Stimulated activated memory B cell treated with anti-CD40 and anti-IgM and Interleukin-4, amounts not matched to agents 10 μg/mL and 1 μg/mL and 100 μg/mL, for 72 hours (primary cell): Measurements from ENCODE around the gene MTCP1.

Experiments
- ATAC-seq: fragments of 150-1000 bp; cut with Tn5 transposase; 2 replicates; pipeline ENCODE4 v1.10.0; 2021
- H3K27ac Mint-ChIP-seq: one replicate; pipeline ENCODE4 v1.8.0; 2022; ENCODE audit warnings: mild to moderate bottlenecking, mixed read lengths
- H3K27me3 Mint-ChIP-seq: one replicate; pipeline ENCODE4 v1.8.0; 2022; ENCODE audit warnings: mixed read lengths
- H3K36me3 Mint-ChIP-seq: one replicate; pipeline ENCODE4 v1.8.0; 2022; ENCODE audit warnings: mixed read lengths
- H3K4me1 Mint-ChIP-seq: one replicate; pipeline ENCODE4 v1.8.0; 2022; ENCODE audit warnings: mixed read lengths
- H3K4me3 Mint-ChIP-seq: one replicate; pipeline ENCODE4 v1.8.0; 2022; ENCODE audit warnings: mild to moderate bottlenecking, moderate library complexity, mixed read lengths
- H3K9me3 Mint-ChIP-seq: one replicate; pipeline ENCODE4 v1.8.0; 2022; ENCODE audit warnings: mixed read lengths

The MTCP1 gene, protein sequence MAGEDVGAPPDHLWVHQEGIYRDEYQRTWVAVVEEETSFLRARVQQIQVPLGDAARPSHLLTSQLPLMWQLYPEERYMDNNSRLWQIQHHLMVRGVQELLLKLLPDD

GRCh38 chrX:155070975-155071693, at the start of gene MTCP1, which contains the start of the genes BRCC3 and CMC4:
TSS of gene MTCP1 (minus strand) at chrX:155071136. CDS start at chrX:155066010, 5,126 bp downstream.
TSS of gene BRCC3 (plus strand) at chrX:155071508. CDS start at chrX:155071528, 20 bp downstream.
TSS of gene CMC4 (minus strand) at chrX:155071136. CDS start at chrX:155064023, 7,113 bp downstream.
- peaks cover 29% of the 10 kb centered on the region for H3K36me3 Mint-ChIP-seq
- peaks cover 40% of the 10 kb centered on the region for H3K4me1 Mint-ChIP-seq
- H3K4me3 Mint-ChIP-seq = peak within 1 kb of the TSS; percentile 95
- no peaks in the 10 kb centered on the region for H3K27me3 Mint-ChIP-seq
- ATAC-seq = peak; percentile 97
- peak within 1 kb of the TSS; percentile 92 for H3K27ac Mint-ChIP-seq
- H3K9me3 Mint-ChIP-seq = no peaks in the 10 kb centered on the region

DNA sequence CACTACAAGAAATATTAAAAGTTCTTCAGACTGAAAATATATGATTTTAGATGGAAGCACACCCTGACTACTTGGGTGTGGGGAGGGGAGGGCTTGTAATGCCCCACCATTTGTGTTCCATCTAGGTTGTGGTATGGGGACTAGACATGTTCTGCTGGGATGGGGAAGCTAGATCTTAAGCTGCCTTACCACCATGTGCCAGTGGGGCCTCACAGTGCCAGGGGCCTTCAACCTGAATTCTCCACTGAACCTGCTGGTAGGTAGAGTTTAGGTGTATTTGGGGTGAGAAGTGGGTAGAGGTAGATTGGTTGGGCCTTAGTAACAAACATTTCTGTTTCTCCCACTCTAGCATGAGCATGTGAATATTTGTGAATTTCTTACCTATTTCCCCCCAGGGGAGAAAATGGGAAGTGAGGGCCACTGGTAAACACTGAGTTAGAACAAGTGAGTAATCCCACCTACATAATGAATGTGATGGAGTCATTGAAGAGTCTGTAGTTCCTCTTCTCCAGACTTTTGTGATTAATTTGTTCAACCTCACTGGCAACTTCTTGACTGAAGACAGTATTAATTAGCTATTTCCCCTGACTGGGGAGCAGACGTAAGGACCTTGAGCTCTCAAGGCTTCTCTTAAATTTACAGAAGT, 44.4 kb upstream of the MTCP1 start:
- no peaks in the 10 kb centered on the region for H3K27me3 Mint-ChIP-seq
- H3K36me3 Mint-ChIP-seq = peaks cover 42% of the 10 kb centered on the region
- no peak for ATAC-seq
- H3K9me3 Mint-ChIP-seq = no peaks in the 10 kb centered on the region
- no peak overlapping the region for H3K27ac Mint-ChIP-seq
- H3K4me3 Mint-ChIP-seq = no peak overlapping the region
- peaks cover 10% of the 10 kb centered on the region for H3K4me1 Mint-ChIP-seq

GRCh38 chrX:155113097-155113496, 42.2 kb upstream of the MTCP1 start:
- ATAC-seq = no peak
- peaks cover 10% of the 10 kb centered on the region for H3K4me1 Mint-ChIP-seq
- no peaks in the 10 kb centered on the region for H3K27me3 Mint-ChIP-seq
- no peak overlapping the region for H3K4me3 Mint-ChIP-seq
- H3K9me3 Mint-ChIP-seq = no peaks in the 10 kb centered on the region
- peaks cover 38% of the 10 kb centered on the region for H3K36me3 Mint-ChIP-seq
- H3K27ac Mint-ChIP-seq = no peak overlapping the region

- Mint-ChIP-seq H3K27me3 (no peaks in the 10 kb centered on the region), H3K9me3 (no peaks in the 10 kb centered on the region), H3K36me3 (peaks cover 44% of the 10 kb centered on the region), H3K4me1 (peaks cover 10% of the 10 kb centered on the region), H3K4me3 (no peak overlapping the region), H3K27ac (no peak overlapping the region)
- ATAC-seq = no peak
Observed at GRCh38 chrX:155112171-155112570, 41.2 kb upstream of the MTCP1 start.

DNA sequence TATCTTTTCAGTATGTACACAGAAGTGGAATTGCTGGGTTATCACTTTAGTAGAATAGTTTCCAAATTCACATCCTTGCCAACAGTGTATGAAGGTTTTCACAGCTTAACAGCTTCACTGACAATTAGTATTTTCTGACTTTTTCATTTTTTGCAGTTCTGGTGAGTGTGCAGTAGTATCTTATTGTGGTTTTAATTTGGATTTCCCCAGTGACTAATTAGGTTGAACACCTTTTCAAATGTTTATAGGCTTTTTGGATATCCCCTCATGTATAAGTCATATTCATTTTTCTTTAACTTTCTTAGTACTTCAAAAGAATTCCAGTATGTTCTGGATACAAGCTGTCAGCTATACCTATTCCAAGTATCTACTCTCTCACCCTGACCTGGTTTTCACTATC, 37.5 kb upstream of the MTCP1 start:
- no peak overlapping the region for H3K4me3 Mint-ChIP-seq
- H3K9me3 Mint-ChIP-seq = no peaks in the 10 kb centered on the region
- peaks cover 41% of the 10 kb centered on the region for H3K36me3 Mint-ChIP-seq
- no peaks in the 10 kb centered on the region for H3K4me1 Mint-ChIP-seq
- no peaks in the 10 kb centered on the region for H3K27me3 Mint-ChIP-seq
- no peak overlapping the region for H3K27ac Mint-ChIP-seq
- no peak for ATAC-seq

GRCh38 chrX:155105919-155106318, 35.0 kb upstream of the MTCP1 start:
- ATAC-seq = no peak
- no peaks in the 10 kb centered on the region for H3K9me3 Mint-ChIP-seq
- H3K36me3 Mint-ChIP-seq = peaks cover 33% of the 10 kb centered on the region
- H3K27ac Mint-ChIP-seq = no peak overlapping the region
- no peak overlapping the region for H3K4me3 Mint-ChIP-seq
- no peaks in the 10 kb centered on the region for H3K27me3 Mint-ChIP-seq
- H3K4me1 Mint-ChIP-seq = no peaks in the 10 kb centered on the region

- no peaks in the 10 kb centered on the region for H3K4me1 Mint-ChIP-seq
- no peak overlapping the region for H3K27ac Mint-ChIP-seq
- ATAC-seq = no peak
- H3K36me3 Mint-ChIP-seq = peaks cover 33% of the 10 kb centered on the region
- no peak overlapping the region for H3K4me3 Mint-ChIP-seq
- no peaks in the 10 kb centered on the region for H3K9me3 Mint-ChIP-seq
- H3K27me3 Mint-ChIP-seq = no peaks in the 10 kb centered on the region
Observed at GRCh38 chrX:155094468-155095061, 23.6 kb upstream of the MTCP1 start.

- Mint-ChIP-seq H3K4me1 (peaks cover 6% of the 10 kb centered on the region), H3K27ac (no peak overlapping the region), H3K4me3 (no peak overlapping the region), H3K9me3 (no peaks in the 10 kb centered on the region), H3K36me3 (peaks cover 26% of the 10 kb centered on the region), H3K27me3 (no peaks in the 10 kb centered on the region)
- ATAC-seq = no peak
Observed at GRCh38 chrX:155086961-155087735, 16.2 kb upstream of the MTCP1 start.

GRCh38 chrX:155086202-155086840, 15.4 kb upstream of the MTCP1 start:
- Mint-ChIP-seq H3K27me3 (no peaks in the 10 kb centered on the region), H3K9me3 (no peaks in the 10 kb centered on the region), H3K4me3 (no peak overlapping the region), H3K4me1 (peaks cover 6% of the 10 kb centered on the region), H3K36me3 (peaks cover 30% of the 10 kb centered on the region), H3K27ac (no peak overlapping the region)
- ATAC-seq = no peak

DNA sequence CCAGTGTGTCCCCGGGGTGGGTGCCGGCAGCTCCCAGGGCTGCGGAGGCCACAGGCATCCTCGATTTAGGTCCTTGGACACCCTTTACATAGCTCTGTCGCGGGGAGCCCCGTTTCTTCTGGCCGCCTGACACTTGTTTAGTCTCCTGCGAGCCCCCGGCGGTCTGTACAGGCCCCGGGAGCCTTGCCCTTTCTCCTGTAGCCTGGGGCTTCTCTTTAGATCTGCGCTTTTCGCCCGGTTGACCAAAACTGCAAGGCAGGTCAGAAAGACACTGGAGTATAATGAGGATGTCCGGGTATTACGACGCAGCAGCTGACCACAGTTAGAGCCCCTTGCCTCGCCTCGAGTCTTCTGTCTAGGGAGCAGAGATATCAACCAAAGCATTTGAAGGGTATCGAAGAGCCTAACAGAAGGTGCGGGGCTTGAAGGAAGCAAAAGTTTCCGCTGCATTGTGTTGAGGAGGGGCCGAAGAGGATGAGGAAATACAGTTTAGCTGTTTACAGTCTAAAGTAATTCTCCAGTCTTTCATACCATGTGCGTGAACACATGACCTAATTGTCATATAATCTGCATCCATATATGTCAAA, 851 bp upstream of the MTCP1 start:
- peak; percentile 3 for ATAC-seq
- Mint-ChIP-seq H3K27me3 (no peaks in the 10 kb centered on the region), H3K9me3 (no peaks in the 10 kb centered on the region), H3K4me1 (peaks cover 40% of the 10 kb centered on the region), H3K36me3 (peaks cover 29% of the 10 kb centered on the region), H3K4me3 (peak overlapping the region; percentile 95), H3K27ac (peak overlapping the region; percentile 92)

DNA sequence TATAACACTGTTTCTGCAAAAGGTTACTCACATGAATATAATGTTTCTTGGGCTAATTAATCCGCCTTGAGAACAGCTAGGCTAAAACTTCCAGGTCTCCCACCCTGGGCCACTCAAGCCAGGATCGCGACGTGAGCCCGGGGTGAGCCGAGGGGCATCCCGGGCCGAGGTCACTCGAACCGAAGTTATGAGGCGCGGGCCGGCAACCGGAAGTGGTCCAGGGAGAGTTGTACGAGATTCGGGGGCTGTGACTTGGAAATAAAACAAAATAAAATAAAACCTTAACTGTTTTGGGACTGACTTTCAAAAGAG, 317 bp downstream of the MTCP1 start:
- Mint-ChIP-seq H3K27me3 (no peaks in the 10 kb centered on the region), H3K9me3 (no peaks in the 10 kb centered on the region), H3K4me1 (peaks cover 40% of the 10 kb centered on the region), H3K4me3 (peak overlapping the region; percentile 85), H3K27ac (peak overlapping the region; percentile 92), H3K36me3 (peaks cover 27% of the 10 kb centered on the region)
- peak; percentile 28 for ATAC-seq

DNA sequence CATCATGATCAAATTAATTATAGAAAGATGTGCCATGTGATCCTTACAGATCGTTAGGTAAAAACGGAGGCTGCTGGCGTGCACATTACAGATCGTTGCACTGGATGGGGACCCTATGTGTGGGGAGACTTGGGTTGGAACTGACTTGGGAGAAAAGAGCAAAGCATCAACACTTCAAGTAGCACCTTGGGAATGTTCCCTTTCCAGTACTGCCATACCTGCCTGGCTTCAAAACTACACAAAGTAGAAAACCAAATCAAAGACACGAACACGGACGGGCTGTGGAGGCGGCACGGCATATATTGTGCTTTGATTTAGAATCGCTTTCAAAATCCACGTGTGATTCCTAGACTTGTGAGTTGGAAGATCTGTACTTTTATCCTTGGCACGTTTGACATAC, 898 bp downstream of the MTCP1 start:
- peak overlapping the region; percentile 92 for H3K27ac Mint-ChIP-seq
- H3K9me3 Mint-ChIP-seq = no peaks in the 10 kb centered on the region
- H3K36me3 Mint-ChIP-seq = peaks cover 21% of the 10 kb centered on the region
- peaks cover 35% of the 10 kb centered on the region for H3K4me1 Mint-ChIP-seq
- peak overlapping the region; percentile 85 for H3K4me3 Mint-ChIP-seq
- ATAC-seq = no peak
- no peaks in the 10 kb centered on the region for H3K27me3 Mint-ChIP-seq

- no peak for ATAC-seq
- Mint-ChIP-seq H3K27ac (peak overlapping the region; percentile 92), H3K9me3 (no peaks in the 10 kb centered on the region), H3K4me1 (peaks cover 32% of the 10 kb centered on the region), H3K4me3 (peak overlapping the region; percentile 85), H3K27me3 (no peaks in the 10 kb centered on the region), H3K36me3 (peaks cover 19% of the 10 kb centered on the region)
Observed at GRCh38 chrX:155069414-155069813, 1.5 kb downstream of the MTCP1 start.

DNA sequence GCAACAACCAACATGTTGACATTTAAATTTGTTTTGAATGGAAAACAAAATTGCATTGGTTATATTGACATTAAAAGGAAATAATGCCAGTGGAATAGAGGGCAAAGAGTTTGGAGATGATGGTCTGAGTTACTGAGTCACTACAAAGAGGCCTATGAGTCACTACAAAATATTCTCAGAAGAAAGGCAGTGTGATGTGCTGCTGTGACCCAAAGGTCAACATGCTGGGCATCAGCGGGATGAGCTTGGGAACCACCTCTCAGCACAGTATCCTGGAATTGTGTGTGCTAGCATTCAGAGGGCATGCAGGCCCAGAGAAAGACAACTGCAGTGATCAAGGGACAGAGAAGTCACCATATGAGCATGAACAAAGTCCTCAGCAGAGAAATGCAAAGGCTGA, 2.8 kb downstream of the MTCP1 start:
- H3K27ac Mint-ChIP-seq = no peak overlapping the region
- no peak overlapping the region for H3K4me3 Mint-ChIP-seq
- ATAC-seq = no peak

More for the DNA sequence above, 2.8 kb downstream of the MTCP1 start:
- no peaks in the 10 kb centered on the region for H3K27me3 Mint-ChIP-seq
- peaks cover 19% of the 10 kb centered on the region for H3K4me1 Mint-ChIP-seq
- H3K36me3 Mint-ChIP-seq = peaks cover 6% of the 10 kb centered on the region
- H3K9me3 Mint-ChIP-seq = no peaks in the 10 kb centered on the region
